ENCODE results near the gene AZI2.

The AZI2 gene

GRCh38 chr3:28301688-28302087 lies 46.9 kb downstream of the AZI2 start:
- DNase-seq (ENCODE audit: low read depth): no peak

- DNase-seq (ENCODE audit: low read depth): no peak
These were observed 48.2 kb downstream of the AZI2 start for GRCh38 chr3:28300345-28300962.

GRCh38 chr3:28299705-28300104 lies 48.9 kb downstream of the AZI2 start:
- no peak for DNase-seq (ENCODE audit: low read depth)

- no peak for DNase-seq (ENCODE audit: low read depth)
These were observed 52.6 kb downstream of the AZI2 start for GRCh38 chr3:28295898-28296490.

GRCh38 chr3:28294667-28295413 lies 53.8 kb downstream of the AZI2 start:
- DNase-seq (ENCODE audit: low read depth): no peak

GRCh38 chr3:28292622-28293021 lies 56.0 kb downstream of the AZI2 start:
- no peak for DNase-seq (ENCODE audit: low read depth)

- DNase-seq (ENCODE audit: low read depth): no peak
These were observed 57.0 kb downstream of the AZI2 start for GRCh38 chr3:28291577-28291976.

GRCh38 chr3:28290863-28291300 lies 57.7 kb downstream of the AZI2 start:
- DNase-seq (ENCODE audit: low read depth): no peak

GRCh38 chr3:28287046-28287445 lies 61.6 kb downstream of the AZI2 start:
- DNase-seq (ENCODE audit: low read depth): no peak

- DNase-seq (ENCODE audit: low read depth): no peak
These were observed 62.0 kb downstream of the AZI2 start for GRCh38 chr3:28286595-28286994.

- no peak for DNase-seq (ENCODE audit: low read depth)
These were observed 67.8 kb downstream of the AZI2 start for GRCh38 chr3:28280781-28281180.

GRCh38 chr3:28279770-28280169 lies 68.9 kb downstream of the AZI2 start:
- no peak for DNase-seq (ENCODE audit: low read depth)

- DNase-seq (ENCODE audit: low read depth): no peak
These were observed 69.7 kb downstream of the AZI2 start for GRCh38 chr3:28278918-28279317.

GRCh38 chr3:28273837-28274236 lies 74.8 kb downstream of the AZI2 start:
- DNase-seq (ENCODE audit: low read depth): no peak

All from CMK (cell line).